WTC11 (cell line): Measurements from ENCODE around the gene KCNV2.

Experiments
- AFF4 ChIP-seq: sonication (generic); formaldehyde crosslinking; IDR thresholded peaks from 2 replicates; pipeline ENCODE4 v1.8.1; 2023; ENCODE audit warnings: mild to moderate bottlenecking, missing genetic modification reagents, borderline replicate concordance
- E2F1 ChIP-seq: sonication (generic); formaldehyde crosslinking; IDR thresholded peaks from 2 replicates; pipeline ENCODE4 v1.8.0; 2022; ENCODE audit warnings: mild to moderate bottlenecking, missing genetic modification reagents
- JUN ChIP-seq: sonication (generic); formaldehyde crosslinking; IDR thresholded peaks from 2 replicates; pipeline ENCODE4 v1.8.0; 2023; ENCODE audit warnings: mild to moderate bottlenecking, missing genetic modification reagents
- OVOL2 ChIP-seq: fragments of 250-450 bp; sonication (Bioruptor Pico); IDR thresholded peaks from 2 replicates; pipeline ENCODE4 v1.9.0; 2021; ENCODE audit warnings: mild to moderate bottlenecking, borderline replicate concordance
- PRDM15 ChIP-seq: sonication (generic); formaldehyde crosslinking; IDR thresholded peaks from 2 replicates; pipeline ENCODE4 v1.8.0; 2022; ENCODE audit warnings: missing genetic modification reagents
- RELA ChIP-seq: sonication (generic); formaldehyde crosslinking; IDR thresholded peaks from 2 replicates; pipeline ENCODE4 v1.8.1; 2022; ENCODE audit warnings: missing genetic modification reagents, mild to moderate bottlenecking, borderline replicate concordance
- TEAD1 ChIP-seq: sonication (generic); formaldehyde crosslinking; IDR thresholded peaks from 2 replicates; pipeline ENCODE4 v1.8.0; 2022; ENCODE audit warnings: mild to moderate bottlenecking, missing genetic modification reagents
- ZBTB21 ChIP-seq: sonication (generic); formaldehyde crosslinking; IDR thresholded peaks from 2 replicates; pipeline ENCODE4 v1.8.1; 2023; ENCODE audit warnings: mild to moderate bottlenecking, missing genetic modification reagents, borderline replicate concordance
- ZMAT4 ChIP-seq: fragments of 250-450 bp; sonication (Bioruptor Pico); IDR thresholded peaks from 2 replicates; pipeline ENCODE4 v1.9.0; 2021; ENCODE audit warnings: mild to moderate bottlenecking
- ZNF138 ChIP-seq: sonication (generic); formaldehyde crosslinking; conservative IDR thresholded peaks from 2 replicates; pipeline ENCODE4 v1.8.1; 2022; ENCODE audit warnings: mild to moderate bottlenecking, moderate library complexity, missing genetic modification reagents
- ZNF416 ChIP-seq: fragments of 250-450 bp; sonication (Bioruptor Pico); IDR thresholded peaks from 2 replicates; pipeline ENCODE4 v1.9.0; 2021; ENCODE audit warnings: mild to moderate bottlenecking, inconsistent platforms
- TF ChIP-seq, protein P1 (sequence below): fragments of 200-600 bp; IDR thresholded peaks from 2 replicates; pipeline ENCODE4 v1.8.0; 2022; ENCODE audit warnings: antibody characterized with exemption
- TF ChIP-seq, protein P2 (sequence below): sonication (generic); formaldehyde crosslinking; IDR thresholded peaks from 2 replicates; pipeline ENCODE4 v1.8.1; 2022; ENCODE audit warnings: mild to moderate bottlenecking, moderate library complexity, missing genetic modification reagents
- TF ChIP-seq, protein P3 (sequence below): sonication (generic); formaldehyde crosslinking; IDR thresholded peaks from 2 replicates; pipeline ENCODE4 v1.8.1; 2022; ENCODE audit warnings: low read depth, mild to moderate bottlenecking, moderate library complexity, missing genetic modification reagents, borderline replicate concordance

DNA sequence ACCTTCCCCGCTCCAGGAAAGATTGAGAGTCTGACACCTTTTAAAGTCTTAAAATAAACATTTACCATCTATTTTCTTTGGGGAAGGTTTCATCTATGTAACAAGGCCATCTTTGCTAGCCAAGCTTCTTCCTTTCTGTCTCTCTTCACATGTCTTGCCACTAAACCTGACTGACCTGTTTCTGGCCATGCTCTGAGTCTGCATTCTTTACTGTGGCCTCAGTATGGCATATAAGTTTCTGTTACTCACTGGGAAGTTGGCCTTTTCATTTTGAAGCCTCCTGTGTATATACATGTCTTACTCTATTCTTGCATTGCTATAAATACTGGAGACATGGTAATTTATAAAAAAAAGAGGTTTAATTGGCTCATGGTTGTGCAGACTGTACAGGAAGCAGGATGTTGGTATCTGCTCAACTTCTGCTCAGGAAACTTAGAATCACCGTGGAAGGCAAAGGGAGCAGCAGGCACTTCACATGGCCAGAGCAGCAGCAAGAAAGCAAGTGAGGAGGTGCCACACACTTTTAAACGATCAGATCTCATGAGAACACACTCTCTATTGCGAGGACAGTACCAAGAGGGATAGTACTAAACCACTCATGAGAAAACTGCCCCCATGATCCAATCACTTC lies 48.1 kb downstream of the KCNV2 start:
- TF ChIP-seq, protein P1, sequence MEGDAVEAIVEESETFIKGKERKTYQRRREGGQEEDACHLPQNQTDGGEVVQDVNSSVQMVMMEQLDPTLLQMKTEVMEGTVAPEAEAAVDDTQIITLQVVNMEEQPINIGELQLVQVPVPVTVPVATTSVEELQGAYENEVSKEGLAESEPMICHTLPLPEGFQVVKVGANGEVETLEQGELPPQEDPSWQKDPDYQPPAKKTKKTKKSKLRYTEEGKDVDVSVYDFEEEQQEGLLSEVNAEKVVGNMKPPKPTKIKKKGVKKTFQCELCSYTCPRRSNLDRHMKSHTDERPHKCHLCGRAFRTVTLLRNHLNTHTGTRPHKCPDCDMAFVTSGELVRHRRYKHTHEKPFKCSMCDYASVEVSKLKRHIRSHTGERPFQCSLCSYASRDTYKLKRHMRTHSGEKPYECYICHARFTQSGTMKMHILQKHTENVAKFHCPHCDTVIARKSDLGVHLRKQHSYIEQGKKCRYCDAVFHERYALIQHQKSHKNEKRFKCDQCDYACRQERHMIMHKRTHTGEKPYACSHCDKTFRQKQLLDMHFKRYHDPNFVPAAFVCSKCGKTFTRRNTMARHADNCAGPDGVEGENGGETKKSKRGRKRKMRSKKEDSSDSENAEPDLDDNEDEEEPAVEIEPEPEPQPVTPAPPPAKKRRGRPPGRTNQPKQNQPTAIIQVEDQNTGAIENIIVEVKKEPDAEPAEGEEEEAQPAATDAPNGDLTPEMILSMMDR = no peak
- no peak for TF ChIP-seq ZNF138 (CRISPR knock-in tag)
- TF ChIP-seq ZNF416 = no peak
- TF ChIP-seq, protein P2, sequence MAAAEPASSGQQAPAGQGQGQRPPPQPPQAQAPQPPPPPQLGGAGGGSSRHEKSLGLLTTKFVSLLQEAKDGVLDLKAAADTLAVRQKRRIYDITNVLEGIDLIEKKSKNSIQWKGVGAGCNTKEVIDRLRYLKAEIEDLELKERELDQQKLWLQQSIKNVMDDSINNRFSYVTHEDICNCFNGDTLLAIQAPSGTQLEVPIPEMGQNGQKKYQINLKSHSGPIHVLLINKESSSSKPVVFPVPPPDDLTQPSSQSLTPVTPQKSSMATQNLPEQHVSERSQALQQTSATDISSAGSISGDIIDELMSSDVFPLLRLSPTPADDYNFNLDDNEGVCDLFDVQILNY = no peak
- no peak for TF ChIP-seq ZBTB21 (CRISPR knock-in tag)
- no peak for TF ChIP-seq PRDM15 (CRISPR knock-in tag)
- TF ChIP-seq ZMAT4 = no peak
- no peak for TF ChIP-seq RELA
- no peak for TF ChIP-seq OVOL2
- TF ChIP-seq TEAD1 (CRISPR knock-in tag) = no peak
- TF ChIP-seq E2F1 (CRISPR knock-in tag) = no peak
- TF ChIP-seq JUN (CRISPR knock-in tag) = no peak
- TF ChIP-seq AFF4 (CRISPR knock-in tag) = no peak
- TF ChIP-seq, protein P3, sequence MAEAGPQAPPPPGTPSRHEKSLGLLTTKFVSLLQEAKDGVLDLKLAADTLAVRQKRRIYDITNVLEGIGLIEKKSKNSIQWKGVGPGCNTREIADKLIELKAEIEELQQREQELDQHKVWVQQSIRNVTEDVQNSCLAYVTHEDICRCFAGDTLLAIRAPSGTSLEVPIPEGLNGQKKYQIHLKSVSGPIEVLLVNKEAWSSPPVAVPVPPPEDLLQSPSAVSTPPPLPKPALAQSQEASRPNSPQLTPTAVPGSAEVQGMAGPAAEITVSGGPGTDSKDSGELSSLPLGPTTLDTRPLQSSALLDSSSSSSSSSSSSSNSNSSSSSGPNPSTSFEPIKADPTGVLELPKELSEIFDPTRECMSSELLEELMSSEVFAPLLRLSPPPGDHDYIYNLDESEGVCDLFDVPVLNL (CRISPR knock-in tag) = no peak
